DND-41 (cell line): Measurements from ENCODE around the gene MRPL20.

Source experiments
- CTCF ChIP-seq: IDR thresholded peaks from 2 replicates; pipeline ENCODE4 v1.5.1; 2012; ENCODE audit warnings: borderline replicate concordance, low read length, moderate library complexity, mild to moderate bottlenecking; ENCODE audit not compliant: poor library complexity, severe bottlenecking; ENCODE audit errors: extremely low read depth
- EZH2 ChIP-seq: IDR thresholded peaks from 3 replicates; pipeline ENCODE4 v1.6.1; 2012; ENCODE audit warnings: borderline replicate concordance, low read depth, mild to moderate bottlenecking, moderate library complexity, low read length, inconsistent platforms; ENCODE audit not compliant: severe bottlenecking

- no peak for TF ChIP-seq CTCF
- TF ChIP-seq EZH2: no peak
These were observed 52.5 kb downstream of the MRPL20 start for GRCh38 chr1:1354271-1355247.
